Stimulated activated CD8-positive, alpha-beta memory T cell treated with anti-CD3 and anti-CD28 coated beads, Interleukin-15, amount 100 ng/mL, for 48 hours (primary cell): ENCODE results near the gene NFE2.
"Not testable (repeated sequence)": the region's sequence is repeated elsewhere in the genome, so short reads cannot be mapped to it uniquely, and the experiment has no call there.

Source experiments
- DNase-seq, 2 donors: peaks; one replicate each; pipeline ENCODE4 v3.0.0-alpha.2; 2020; ENCODE audit warnings: low read depth in 2 of 2

Gene NFE2

GRCh38 chr12:54300732-54301427 is at the start of gene NFE2:
TSS of gene NFE2 (minus strand) at chr12:54301015. CDS start at chr12:54295248, 5,767 bp downstream.
- DNase-seq: no peak

- DNase-seq: no peak
Measured at GRCh38 chr12:54349679-54350078, 48.9 kb upstream of the NFE2 start.

GRCh38 chr12:54349036-54349435 is 48.2 kb upstream of the NFE2 start:
- no peak for DNase-seq

GRCh38 chr12:54341378-54342300 is 40.8 kb upstream of the NFE2 start:
- DNase-seq: no peak

GRCh38 chr12:54340846-54341245 is 40.0 kb upstream of the NFE2 start:
- no peak for DNase-seq

- DNase-seq: no peak
Measured at GRCh38 chr12:54338698-54339296, 38.0 kb upstream of the NFE2 start.

GRCh38 chr12:54337854-54338650 is 37.2 kb upstream of the NFE2 start:
- no peak for DNase-seq

- DNase-seq: no peak
Measured at GRCh38 chr12:54337280-54337842, 36.5 kb upstream of the NFE2 start.

- DNase-seq: no peak
Measured at GRCh38 chr12:54333420-54334034, 32.7 kb upstream of the NFE2 start.

GRCh38 chr12:54331461-54331860 is 30.6 kb upstream of the NFE2 start:
- no peak for DNase-seq

GRCh38 chr12:54330442-54330841 is 29.6 kb upstream of the NFE2 start:
- no peak for DNase-seq

- DNase-seq: no peak
Measured at GRCh38 chr12:54329759-54330158, 28.9 kb upstream of the NFE2 start.

- DNase-seq: no peak
Measured at GRCh38 chr12:54328595-54329337, 28.0 kb upstream of the NFE2 start.

- DNase-seq: not testable (repeated sequence)
Measured at GRCh38 chr12:54325442-54326109, 24.8 kb upstream of the NFE2 start.

- peak; percentile 83 to 89 for DNase-seq
Measured at GRCh38 chr12:54324617-54325441, 24.0 kb upstream of the NFE2 start, which contains the start of gene COPZ1. TSS of gene COPZ1 (plus strand) at chr12:54325131. CDS start at chr12:54325164, 33 bp downstream.

GRCh38 chr12:54321363-54321762 is 20.5 kb upstream of the NFE2 start:
- DNase-seq: no peak

GRCh38 chr12:54312309-54312708 is 11.5 kb upstream of the NFE2 start:
- not testable (repeated sequence) for DNase-seq

- no peak for DNase-seq
Measured at GRCh38 chr12:54311051-54311450, 10.2 kb upstream of the NFE2 start.
